Keratinocyte (primary cell): ENCODE measurements around the gene ABCD3.

Experiments used
- CTCF ChIP-seq, 3 experiments: IDR thresholded peaks in 1 of 3; conservative IDR thresholded peaks in 1 of 3; optimal IDR thresholded peaks in 1 of 3; 2 replicates in 2 of 3; 3 replicates in 1 of 3; pipeline versions ENCODE3 to v1.5.1; 2011; ENCODE audit warnings: low read length in 3 of 3, mild to moderate bottlenecking in 3 of 3, moderate library complexity in 2 of 3, control low read depth in 1 of 3, inconsistent platforms in 1 of 3; ENCODE audit not compliant: insufficient read depth in 2 of 3; ENCODE audit errors: extremely low read depth in 1 of 3
- EZH2 ChIP-seq: IDR thresholded peaks from one replicate; pipeline ENCODE4 v1.6.1; 2012; ENCODE audit warnings: inconsistent platforms, mild to moderate bottlenecking, low read length, moderate library complexity

GRCh38 chr1:94529416-94529815, 111.2 kb downstream of the ABCD3 start:
- TF ChIP-seq CTCF (optimal IDR thresholded peaks at IDR 0.05 in 1 of 3, IDR thresholded peaks at IDR 0.05 in 1 of 3, conservative IDR thresholded peaks at IDR 0.05 in 1 of 3; ENCODE audit: extremely low read depth in 1 of 3, insufficient read depth in 2 of 3, low read length in 3 of 3) (no peak), EZH2 (no peak)
